ENCODE measurements around the gene TOPAZ1.

Gene TOPAZ1

GRCh38 chr3:44248152-44248551, 6.5 kb downstream of the TOPAZ1 start:
- no peak for DNase-seq

- peak; percentile 7 for DNase-seq
Observed at GRCh38 chr3:44252332-44252959, 10.8 kb downstream of the TOPAZ1 start.

DNA sequence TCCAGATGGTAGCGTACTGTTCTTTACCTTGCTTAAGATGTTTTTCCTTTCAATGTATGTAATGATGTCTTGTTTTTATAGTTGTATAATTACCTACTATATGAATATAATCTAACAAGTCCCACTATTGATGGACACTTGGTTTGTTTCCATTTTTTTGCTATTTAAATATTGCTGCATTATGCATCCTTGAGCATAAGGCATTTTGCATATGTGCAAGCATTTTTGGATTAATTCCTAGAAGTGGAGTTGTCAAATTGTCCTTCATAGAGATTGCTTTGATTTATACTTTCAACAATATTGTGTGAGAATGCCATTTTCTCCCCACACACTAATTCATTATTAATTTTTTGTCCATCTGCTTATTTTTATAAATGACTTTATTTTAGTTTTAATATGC, 17.7 kb downstream of the TOPAZ1 start:
- DNase-seq, result no peak

DNA sequence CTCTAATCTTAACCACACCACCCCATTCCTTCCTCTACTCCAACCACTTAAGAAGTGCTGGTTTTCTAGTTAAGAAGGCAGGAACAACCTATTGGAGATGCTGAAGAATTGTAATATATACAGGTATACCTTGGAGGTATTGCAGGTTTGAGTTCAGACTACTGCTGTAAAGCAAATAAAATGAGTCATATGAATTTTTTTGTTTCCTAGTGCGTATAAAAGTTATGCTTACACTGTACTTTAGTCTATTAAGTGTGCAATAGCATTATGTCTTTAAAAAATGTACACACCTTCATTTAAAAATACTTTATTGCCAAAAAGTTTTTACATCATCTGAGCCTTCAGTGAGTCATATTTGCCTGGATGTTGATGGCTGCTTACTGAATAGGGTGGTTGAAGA, 22.5 kb downstream of the TOPAZ1 start:
- DNase-seq, result no peak

GRCh38 chr3:44265815-44266214, 24.1 kb downstream of the TOPAZ1 start:
- no peak for DNase-seq

- no peak for DNase-seq
Observed at GRCh38 chr3:44272191-44272590, 30.5 kb downstream of the TOPAZ1 start.

- DNase-seq, result no peak
Observed at GRCh38 chr3:44277925-44278324, 36.2 kb downstream of the TOPAZ1 start.

DNA sequence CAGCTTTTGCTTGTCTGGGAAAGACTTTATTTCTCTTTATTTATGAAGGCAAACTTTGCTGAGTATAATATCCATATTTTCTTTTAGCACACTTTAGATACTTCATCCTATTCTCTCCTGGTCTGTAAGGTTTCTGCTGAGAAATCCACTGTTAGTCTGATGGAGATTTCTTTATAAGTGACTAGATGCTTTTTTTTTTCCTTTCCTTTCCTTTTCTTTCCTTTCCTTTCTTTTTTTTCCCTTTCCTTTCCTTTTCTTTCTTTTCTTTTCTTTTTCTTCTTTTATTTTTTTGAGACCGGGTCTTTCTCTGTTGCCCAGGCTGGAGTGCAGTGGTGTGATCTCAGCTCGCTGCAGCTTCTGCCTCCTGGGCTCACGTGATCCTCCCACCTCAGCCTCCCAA, 38.4 kb downstream of the TOPAZ1 start:
- DNase-seq, result no peak

GRCh38 chr3:44280631-44281030, 38.9 kb downstream of the TOPAZ1 start:
- DNase-seq, result no peak

GRCh38 chr3:44284949-44285348, 43.3 kb downstream of the TOPAZ1 start:
- no peak for DNase-seq

DNA sequence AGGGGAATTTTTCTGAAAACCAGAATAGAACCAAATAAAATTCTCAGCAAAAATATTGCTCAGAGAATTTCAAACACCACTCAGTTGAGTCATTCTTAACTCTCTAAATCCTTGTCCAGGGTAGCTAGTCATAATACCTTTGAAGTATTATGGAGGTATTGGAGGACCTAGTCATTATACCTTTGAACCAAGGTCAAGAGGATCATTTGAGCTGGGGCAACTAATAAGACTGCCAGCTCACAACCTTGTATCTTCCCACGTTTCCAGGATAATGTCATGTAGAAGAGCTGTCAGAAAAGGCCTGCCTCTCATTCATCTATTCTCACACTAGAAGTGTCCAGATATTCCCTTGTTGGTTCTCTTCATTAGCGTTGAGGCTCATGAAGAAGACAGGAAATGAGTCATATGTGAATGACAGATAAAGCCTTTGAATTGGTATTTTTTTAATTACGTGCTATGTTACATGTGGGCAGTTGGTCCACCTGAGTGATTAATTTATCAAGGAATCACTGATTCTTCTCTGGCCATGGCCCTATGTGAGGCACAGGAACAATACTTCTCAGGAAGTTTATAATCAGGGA, 48.3 kb downstream of the TOPAZ1 start:
- peak; percentile 1 for DNase-seq

DNA sequence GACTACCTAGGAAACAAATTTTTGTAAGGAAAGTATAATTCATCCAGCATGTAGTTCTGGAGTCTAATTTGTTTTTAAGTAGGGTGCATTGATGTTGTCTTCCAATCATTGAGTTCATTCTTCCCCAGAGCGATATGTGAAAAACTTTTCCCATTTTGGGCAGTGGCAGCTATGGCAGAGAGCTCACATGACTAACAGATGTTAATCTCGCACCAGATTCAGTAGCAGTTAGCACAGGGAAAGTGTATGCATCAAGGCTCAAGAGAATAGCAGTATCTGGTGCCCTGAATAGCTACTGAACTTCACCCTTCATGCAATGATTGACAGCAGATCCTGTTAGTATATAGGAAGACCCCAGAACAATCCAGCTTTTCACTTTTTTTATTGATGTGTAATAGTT, 50.6 kb downstream of the TOPAZ1 start:
- no peak for DNase-seq

DNA sequence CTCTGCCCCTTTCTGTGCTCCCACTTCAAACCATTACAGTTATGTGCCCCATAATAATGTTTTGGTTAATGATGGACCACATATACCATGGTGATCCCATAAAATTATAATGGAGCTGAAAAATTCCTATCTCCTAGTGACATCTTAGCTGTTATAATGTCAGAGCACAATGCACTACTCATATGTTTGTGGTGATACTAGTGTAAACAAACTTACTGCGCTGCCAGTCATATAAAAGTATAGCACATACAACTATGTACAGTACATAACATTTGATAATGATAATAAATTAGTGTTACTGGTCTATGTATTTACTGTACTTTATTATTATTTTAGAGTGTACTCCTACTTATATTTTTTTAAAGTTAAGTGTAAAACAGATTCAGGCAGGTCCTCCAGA, 51.3 kb downstream of the TOPAZ1 start:
- DNase-seq, result no peak

DNA sequence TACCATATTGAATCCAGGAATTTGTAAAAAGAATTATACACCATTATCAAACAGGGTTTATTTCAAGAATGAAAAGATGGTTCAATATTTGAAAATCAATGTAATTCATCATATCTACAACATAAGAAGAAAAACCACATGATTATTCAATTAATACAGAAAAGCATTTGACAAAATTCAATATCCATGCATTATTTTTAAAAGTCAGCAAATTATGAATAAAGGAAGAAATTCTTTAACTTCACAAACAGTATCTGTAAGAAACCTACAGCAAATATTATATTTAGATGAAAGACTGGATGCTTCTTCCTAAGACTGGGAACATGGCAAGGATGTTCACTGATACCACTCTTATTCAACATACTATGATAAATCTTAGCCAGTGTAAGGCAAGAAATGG, 55.6 kb downstream of the TOPAZ1 start:
- no peak for DNase-seq

DNA sequence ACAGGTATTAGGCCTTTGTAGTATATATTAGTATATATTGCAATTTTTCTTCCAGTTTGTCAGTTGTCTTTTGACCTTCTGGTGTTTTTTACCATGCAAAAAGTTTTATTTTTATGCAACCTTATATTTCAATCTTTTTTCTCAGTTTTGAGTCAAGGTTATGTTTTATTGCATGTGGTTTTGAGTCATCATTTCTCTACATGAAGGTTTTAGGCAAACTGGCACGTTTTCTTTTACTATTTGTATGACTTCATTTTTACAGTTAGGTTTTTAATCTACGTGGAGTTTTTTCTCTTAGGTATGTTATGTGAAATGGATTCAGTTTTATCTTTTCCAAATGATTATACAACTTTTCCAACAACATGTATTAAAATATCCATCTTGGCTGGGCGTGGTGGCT, 60.1 kb downstream of the TOPAZ1 start:
- DNase-seq, result no peak

DNA sequence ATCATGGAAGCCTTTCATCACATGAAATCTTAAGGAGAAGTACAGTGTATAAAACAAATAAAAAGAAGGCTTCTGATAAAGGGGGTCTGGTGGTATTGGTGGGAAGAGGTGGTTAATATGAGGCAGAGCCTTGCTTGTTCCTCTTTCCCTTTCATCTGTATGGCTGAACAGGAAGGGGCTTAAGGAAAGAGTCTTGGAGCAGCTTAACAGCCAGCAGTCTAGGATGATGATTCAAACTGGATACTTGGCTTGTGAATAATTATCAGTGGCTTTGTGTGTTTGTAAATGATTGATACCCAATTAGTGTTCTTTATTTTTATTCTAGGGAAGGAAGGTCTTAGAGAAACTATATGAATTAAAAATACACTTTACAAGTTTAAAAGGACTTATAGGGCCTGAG, 67.8 kb downstream of the TOPAZ1 start:
- no peak for DNase-seq

GRCh38 chr3:44318891-44319311, 77.2 kb downstream of the TOPAZ1 start:
- peak; percentile 10 for DNase-seq

DNA sequence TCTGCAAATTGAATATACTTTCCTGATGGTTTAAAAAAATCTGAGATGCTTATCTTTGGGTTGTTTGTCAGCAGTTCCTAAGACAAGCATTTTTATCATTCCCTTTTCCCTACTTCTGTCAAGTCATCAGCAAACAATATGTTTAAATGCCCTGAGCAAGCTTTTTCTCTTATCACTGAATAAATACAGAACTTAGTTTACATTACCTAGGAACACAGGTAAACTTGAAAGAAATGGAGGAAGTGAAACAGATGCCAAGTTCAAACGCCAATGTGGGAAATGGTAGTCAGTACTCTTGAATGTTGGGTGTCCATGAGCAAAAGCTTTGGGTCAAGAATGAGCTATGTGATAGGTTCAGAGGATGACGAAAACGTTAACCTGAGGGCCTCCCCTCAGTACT, 79.6 kb downstream of the TOPAZ1 start:
- DNase-seq, result no peak

GRCh38 chr3:44323341-44323955, 81.8 kb downstream of the TOPAZ1 start:
- peak; percentile 68 for DNase-seq

- no peak for DNase-seq
Observed at GRCh38 chr3:44324584-44324983, 82.9 kb downstream of the TOPAZ1 start.

DNA sequence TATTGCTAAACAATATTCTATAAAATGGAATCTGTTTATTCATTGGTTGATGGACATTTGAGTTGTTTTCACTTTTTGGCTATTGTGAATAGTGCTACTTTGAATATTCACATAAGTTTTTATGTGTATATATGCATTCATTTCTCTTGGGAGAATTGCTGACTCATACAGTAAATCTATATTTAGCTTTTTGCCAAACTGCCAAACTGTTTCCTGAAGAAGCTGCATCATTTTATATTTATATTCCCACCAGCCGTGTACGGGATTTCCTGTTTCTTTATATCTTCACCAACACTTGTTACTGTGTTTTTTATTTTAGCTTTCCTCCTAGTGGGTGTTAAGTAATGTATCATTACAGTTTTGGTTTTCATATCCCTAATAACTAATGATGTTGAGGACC, 84.3 kb downstream of the TOPAZ1 start:
- DNase-seq, result no peak

DNA sequence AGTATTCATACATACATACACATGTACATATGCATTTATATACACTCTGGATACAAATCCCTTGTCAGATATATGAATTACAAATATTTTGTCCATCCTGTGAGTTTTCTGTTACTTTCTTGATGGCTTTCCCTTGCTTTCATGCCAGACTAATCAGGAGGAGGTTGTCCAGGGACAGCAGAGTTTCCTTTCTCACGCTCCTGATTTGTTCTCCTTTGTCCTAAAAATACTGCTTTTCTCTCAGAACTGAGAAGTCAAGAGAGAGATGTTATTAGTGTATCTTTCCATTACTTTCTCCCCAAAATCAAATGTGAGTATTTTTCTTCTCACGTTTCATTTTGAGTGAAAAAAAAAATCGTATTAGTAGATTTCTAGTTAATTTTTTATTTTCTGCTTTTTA, 84.8 kb downstream of the TOPAZ1 start:
- no peak for DNase-seq

DNA sequence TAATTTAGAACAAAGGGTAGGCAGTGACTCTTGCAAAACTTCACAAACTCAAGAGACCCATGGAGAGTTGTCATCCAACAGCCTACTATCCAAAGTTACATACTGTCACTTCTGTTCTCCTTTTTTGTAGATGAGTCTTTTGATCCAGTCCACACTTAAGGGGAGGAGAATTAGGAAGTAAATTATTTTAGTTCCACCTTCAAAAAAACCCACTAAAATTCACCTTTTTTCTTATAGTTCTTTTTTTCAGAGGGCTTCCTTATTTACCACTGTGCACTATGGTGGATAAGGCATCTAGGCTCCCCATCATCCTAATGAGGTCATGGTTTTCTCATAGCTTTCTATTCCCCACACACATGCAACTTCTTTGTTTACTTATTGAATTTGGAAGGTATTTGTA, 88.3 kb downstream of the TOPAZ1 start:
- no peak for DNase-seq

GRCh38 chr3:44330444-44330843, 88.8 kb downstream of the TOPAZ1 start:
- DNase-seq, result no peak

- no peak for DNase-seq
Observed at GRCh38 chr3:44334326-44334725, 92.6 kb downstream of the TOPAZ1 start.
